Measurements from ENCODE around the gene MRPL24. TPM values are rescaled to one million over a fixed set of nuclear protein-coding genes. Genes with fewer than 3 reads are reported as not detected.
A peak's percentile ranks its signal among the peaks of the same experiment; 100 is the strongest.

The MRPL24 gene
- total RNA-seq, 1 donor from 2014 or later = 46.5 TPM

DNA sequence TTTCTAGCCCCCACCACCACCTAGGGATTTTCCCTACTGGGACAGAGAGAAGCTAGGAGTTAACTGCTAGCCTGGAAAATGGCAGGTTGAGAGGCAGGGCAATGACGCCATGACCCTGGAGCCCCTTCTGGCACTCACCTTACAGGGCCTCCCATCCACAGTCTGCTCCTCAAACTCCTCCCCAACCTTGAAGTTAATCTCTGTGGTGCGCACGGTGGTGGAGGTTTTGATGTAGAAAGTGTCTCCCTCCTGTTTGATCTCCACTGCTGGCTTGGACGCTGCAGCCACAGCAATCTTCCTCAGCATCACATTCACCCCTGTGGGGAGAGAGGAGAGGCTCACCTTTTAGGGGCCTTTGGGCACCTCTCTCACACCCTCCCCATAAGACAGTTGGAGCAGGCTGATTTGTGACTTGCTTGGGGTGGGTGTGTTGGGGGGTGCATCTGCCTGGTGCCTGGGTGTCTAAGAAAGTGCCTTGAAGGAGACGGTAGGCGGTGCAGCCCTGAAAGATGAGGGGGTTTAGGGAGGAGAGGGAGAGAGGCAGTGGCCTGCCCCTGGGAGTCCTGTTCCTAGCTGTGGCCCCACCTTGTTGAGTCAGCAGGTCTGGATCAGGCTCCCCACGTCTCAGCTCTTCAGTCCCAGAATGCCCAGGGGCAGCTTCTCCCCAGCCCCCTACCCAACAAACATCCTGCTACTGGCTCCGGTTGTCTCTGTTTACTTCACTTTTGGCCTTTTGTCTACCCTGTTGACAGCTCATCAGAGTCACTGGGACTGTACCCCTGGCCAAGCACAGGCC, 40.0 kb downstream of the MRPL24 start:
- Mint-ChIP-seq H3K36me3 (ENCODE audit: low read depth, unreplicated experiment) (peaks cover 25% of the 10 kb centered on the region), H3K4me3 (ENCODE audit: unreplicated experiment) (peak overlapping the region; percentile 31), H3K9me3 (ENCODE audit: unreplicated experiment) (peaks cover 3% of the 10 kb centered on the region), H3K4me1 (ENCODE audit: low read depth, unreplicated experiment) (peaks cover 22% of the 10 kb centered on the region), H3K27ac (ENCODE audit: unreplicated experiment) (no peak overlapping the region), H3K27me3 (ENCODE audit: low read depth, unreplicated experiment) (no peaks in the 10 kb centered on the region)
- TF ChIP-seq, protein P1, sequence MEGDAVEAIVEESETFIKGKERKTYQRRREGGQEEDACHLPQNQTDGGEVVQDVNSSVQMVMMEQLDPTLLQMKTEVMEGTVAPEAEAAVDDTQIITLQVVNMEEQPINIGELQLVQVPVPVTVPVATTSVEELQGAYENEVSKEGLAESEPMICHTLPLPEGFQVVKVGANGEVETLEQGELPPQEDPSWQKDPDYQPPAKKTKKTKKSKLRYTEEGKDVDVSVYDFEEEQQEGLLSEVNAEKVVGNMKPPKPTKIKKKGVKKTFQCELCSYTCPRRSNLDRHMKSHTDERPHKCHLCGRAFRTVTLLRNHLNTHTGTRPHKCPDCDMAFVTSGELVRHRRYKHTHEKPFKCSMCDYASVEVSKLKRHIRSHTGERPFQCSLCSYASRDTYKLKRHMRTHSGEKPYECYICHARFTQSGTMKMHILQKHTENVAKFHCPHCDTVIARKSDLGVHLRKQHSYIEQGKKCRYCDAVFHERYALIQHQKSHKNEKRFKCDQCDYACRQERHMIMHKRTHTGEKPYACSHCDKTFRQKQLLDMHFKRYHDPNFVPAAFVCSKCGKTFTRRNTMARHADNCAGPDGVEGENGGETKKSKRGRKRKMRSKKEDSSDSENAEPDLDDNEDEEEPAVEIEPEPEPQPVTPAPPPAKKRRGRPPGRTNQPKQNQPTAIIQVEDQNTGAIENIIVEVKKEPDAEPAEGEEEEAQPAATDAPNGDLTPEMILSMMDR (IDR thresholded peaks at IDR 0.05; ENCODE audit: insufficient read depth, low read depth, low read length) = no peak
- no peak for TF ChIP-seq EZH2 (IDR thresholded peaks at IDR 0.05; ENCODE audit: insufficient read depth, low read length)
- H3K4me2 ChIP-seq (ENCODE audit: low read length) = no peak overlapping the region
- FAIRE-seq (no peak), DNase-seq (ENCODE audit: low read depth) (no peak)
- H3K79me2 ChIP-seq (ENCODE audit: insufficient read depth, low read length) = no peaks in the 10 kb centered on the region
- H4K20me1 ChIP-seq (ENCODE audit: insufficient read depth, low read length) = no peaks in the 10 kb centered on the region
- no peak overlapping the region for H3K27ac ChIP-seq (ENCODE audit: low read depth, low read length)
- H3K9ac ChIP-seq (ENCODE audit: low read length) = no peak overlapping the region
- H3K9me3 ChIP-seq (ENCODE audit: insufficient read depth, low read depth, low read length) = peaks cover 2% of the 10 kb centered on the region
- H3K27me3 ChIP-seq (ENCODE audit: insufficient read depth, low read length) = peaks cover 4% of the 10 kb centered on the region
- H3K4me1 ChIP-seq (ENCODE audit: insufficient read depth, low read length) = peaks cover 24% of the 10 kb centered on the region
- no peaks in the 10 kb centered on the region for H3K36me3 ChIP-seq (ENCODE audit: insufficient read depth, low read length)
- no peak overlapping the region for H3K4me3 ChIP-seq (ENCODE audit: insufficient read depth, low read depth, low read length)
- H2AFZ ChIP-seq (ENCODE audit: low read depth, low read length) = no peak overlapping the region

DNA sequence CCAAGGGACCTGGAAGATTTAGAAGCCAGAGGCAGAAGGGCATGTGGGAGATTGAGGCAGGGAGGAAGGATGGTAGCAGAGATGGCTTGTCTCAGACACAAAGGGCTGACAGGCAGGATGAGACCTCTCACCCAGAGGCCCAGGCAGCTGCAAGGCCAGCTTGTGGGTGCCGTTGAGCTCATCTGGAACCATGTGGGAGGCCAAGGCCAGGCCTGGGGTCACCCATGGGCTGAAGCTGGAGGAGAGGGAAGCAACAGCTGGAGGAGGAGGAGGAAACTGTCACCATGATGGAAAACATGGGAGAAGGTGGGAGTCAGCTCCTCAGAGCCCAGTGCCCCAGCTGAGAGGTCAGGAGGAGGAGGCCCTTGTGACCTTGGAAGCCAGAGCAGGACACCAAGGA, 41.9 kb downstream of the MRPL24 start:
- peaks cover 23% of the 10 kb centered on the region for H3K4me1 Mint-ChIP-seq (ENCODE audit: low read depth, unreplicated experiment)
- H3K9me3 Mint-ChIP-seq (ENCODE audit: unreplicated experiment) = peaks cover 3% of the 10 kb centered on the region
- peaks cover 5% of the 10 kb centered on the region for H3K4me1 ChIP-seq (ENCODE audit: insufficient read depth, low read length)
- H3K27ac Mint-ChIP-seq (ENCODE audit: unreplicated experiment) = no peak overlapping the region
- peaks cover 2% of the 10 kb centered on the region for H3K9me3 ChIP-seq (ENCODE audit: insufficient read depth, low read depth, low read length)
- H3K27me3 ChIP-seq (ENCODE audit: insufficient read depth, low read length) = peaks cover 2% of the 10 kb centered on the region
- no peaks in the 10 kb centered on the region for H4K20me1 ChIP-seq (ENCODE audit: insufficient read depth, low read length)
- peaks cover 25% of the 10 kb centered on the region for H3K36me3 Mint-ChIP-seq (ENCODE audit: low read depth, unreplicated experiment)
- H2AFZ ChIP-seq (ENCODE audit: low read depth, low read length) = no peak overlapping the region
- H3K27ac ChIP-seq (ENCODE audit: low read depth, low read length) = no peak overlapping the region
- no peak overlapping the region for H3K9ac ChIP-seq (ENCODE audit: low read length)
- H3K36me3 ChIP-seq (ENCODE audit: insufficient read depth, low read length) = no peaks in the 10 kb centered on the region
- no peak overlapping the region for H3K4me3 ChIP-seq (ENCODE audit: insufficient read depth, low read depth, low read length)
- no peak for TF ChIP-seq EZH2 (IDR thresholded peaks at IDR 0.05; ENCODE audit: insufficient read depth, low read length)
- TF ChIP-seq, protein P1 (IDR thresholded peaks at IDR 0.05; ENCODE audit: insufficient read depth, low read depth, low read length) = no peak
- FAIRE-seq (no peak), DNase-seq (ENCODE audit: low read depth) (no peak)
- no peak overlapping the region for H3K4me2 ChIP-seq (ENCODE audit: low read length)
- peak overlapping the region; percentile 27 for H3K4me3 Mint-ChIP-seq (ENCODE audit: unreplicated experiment)
- no peaks in the 10 kb centered on the region for H3K79me2 ChIP-seq (ENCODE audit: insufficient read depth, low read length)
- H3K27me3 Mint-ChIP-seq (ENCODE audit: low read depth, unreplicated experiment) = no peaks in the 10 kb centered on the region

DNA sequence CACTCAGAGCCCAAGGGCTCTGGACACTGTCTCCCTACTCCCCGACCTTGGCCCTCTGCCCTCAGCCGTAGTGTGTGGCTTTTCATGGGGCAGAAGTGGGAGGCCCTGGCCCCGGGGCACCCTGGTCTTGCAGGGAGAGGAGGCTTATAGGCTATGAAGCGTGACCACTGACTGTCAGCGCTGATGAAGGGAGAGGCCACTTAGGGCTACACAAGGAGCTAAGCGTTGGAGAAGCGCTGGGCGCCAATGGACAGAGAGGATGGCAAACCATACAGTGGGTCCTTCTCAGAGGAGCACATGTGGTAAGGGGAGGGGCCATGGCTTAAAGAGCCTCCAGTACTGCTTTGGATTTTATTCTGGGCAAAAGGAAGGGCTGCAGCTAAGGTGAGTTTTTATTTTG, 43.4 kb downstream of the MRPL24 start:
- Mint-ChIP-seq H3K36me3 (ENCODE audit: low read depth, unreplicated experiment) (peaks cover 25% of the 10 kb centered on the region), H3K4me3 (ENCODE audit: unreplicated experiment) (no peak overlapping the region), H3K27me3 (ENCODE audit: low read depth, unreplicated experiment) (no peaks in the 10 kb centered on the region), H3K9me3 (ENCODE audit: unreplicated experiment) (peaks cover 3% of the 10 kb centered on the region), H3K4me1 (ENCODE audit: low read depth, unreplicated experiment) (peaks cover 29% of the 10 kb centered on the region), H3K27ac (ENCODE audit: unreplicated experiment) (no peak overlapping the region)
- Histone ChIP-seq H3K27me3 (ENCODE audit: insufficient read depth, low read length) (peaks cover 2% of the 10 kb centered on the region), H3K36me3 (ENCODE audit: insufficient read depth, low read length) (no peaks in the 10 kb centered on the region), H3K27ac (ENCODE audit: low read depth, low read length) (no peak overlapping the region), H3K4me3 (ENCODE audit: insufficient read depth, low read depth, low read length) (no peak overlapping the region), H3K9ac (ENCODE audit: low read length) (no peak overlapping the region), H3K79me2 (ENCODE audit: insufficient read depth, low read length) (no peaks in the 10 kb centered on the region), H4K20me1 (ENCODE audit: insufficient read depth, low read length) (no peaks in the 10 kb centered on the region), H3K4me1 (ENCODE audit: insufficient read depth, low read length) (peaks cover 7% of the 10 kb centered on the region), H2AFZ (ENCODE audit: low read depth, low read length) (no peak overlapping the region), H3K4me2 (ENCODE audit: low read length) (no peak overlapping the region), H3K9me3 (ENCODE audit: insufficient read depth, low read depth, low read length) (peaks cover 2% of the 10 kb centered on the region)
- FAIRE-seq = no peak
- no peak for DNase-seq (ENCODE audit: low read depth)
- TF ChIP-seq EZH2 (IDR thresholded peaks at IDR 0.05; ENCODE audit: insufficient read depth, low read length) = no peak
- TF ChIP-seq, protein P1 (IDR thresholded peaks at IDR 0.05; ENCODE audit: insufficient read depth, low read depth, low read length) = no peak
